Jurkat, Clone E6-1 (cell line): ENCODE data around the gene FARS2.

Experiments used
- DNase-seq: peaks from one replicate; pipeline ENCODE4 v3.0.0-alpha.2; 2011; ENCODE audit warnings: low read depth, low spot score
- H3K4me3 ChIP-seq: 2 replicates; pipeline ENCODE4 v1.5.1; 2011; ENCODE audit warnings: mild to moderate bottlenecking, low read length, control low read depth, moderate library complexity

The FARS2 gene

DNA sequence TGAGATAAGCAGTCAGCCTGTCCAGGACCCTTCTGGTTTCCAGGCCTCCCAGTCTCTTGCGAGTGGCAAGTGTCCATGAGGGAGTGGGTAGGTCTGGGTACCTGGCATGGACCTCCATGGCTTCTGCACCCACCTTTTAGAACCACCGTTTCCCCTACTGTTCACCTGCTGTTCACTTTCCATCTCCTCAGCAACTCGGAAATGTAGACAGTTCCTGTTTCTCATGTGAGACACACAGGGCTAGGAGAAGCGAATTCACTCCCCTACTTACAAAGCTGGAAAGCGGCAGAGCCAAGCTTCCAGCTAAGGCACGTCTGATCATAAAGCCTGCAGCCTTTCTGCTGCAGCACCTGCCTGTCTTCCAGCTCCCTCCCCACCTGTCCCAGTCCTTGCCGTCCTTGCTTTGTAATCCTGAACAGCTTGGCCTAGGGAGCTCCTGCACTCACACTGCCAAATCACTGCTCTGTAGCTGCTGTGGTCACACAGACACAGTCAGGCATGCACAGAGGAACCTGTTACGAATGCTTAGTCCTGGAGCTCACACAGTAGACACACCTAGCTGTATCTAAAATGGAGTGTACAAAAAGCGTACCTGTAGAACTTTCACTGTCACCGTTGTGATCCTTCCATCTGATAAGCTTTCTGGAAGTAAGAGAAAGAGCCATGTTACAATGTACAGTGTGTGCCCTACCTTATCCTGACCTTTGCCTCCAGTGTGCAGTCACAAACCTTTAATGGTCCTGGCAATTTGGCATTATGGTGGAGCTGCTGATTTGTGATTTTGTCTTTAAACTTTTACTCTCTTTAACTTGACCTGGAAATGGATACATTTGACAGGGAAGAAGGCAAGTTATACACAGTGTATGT lies 451.3 kb downstream of the FARS2 start:
- no peak for DNase-seq
- no peak overlapping the region for H3K4me3 ChIP-seq

DNA sequence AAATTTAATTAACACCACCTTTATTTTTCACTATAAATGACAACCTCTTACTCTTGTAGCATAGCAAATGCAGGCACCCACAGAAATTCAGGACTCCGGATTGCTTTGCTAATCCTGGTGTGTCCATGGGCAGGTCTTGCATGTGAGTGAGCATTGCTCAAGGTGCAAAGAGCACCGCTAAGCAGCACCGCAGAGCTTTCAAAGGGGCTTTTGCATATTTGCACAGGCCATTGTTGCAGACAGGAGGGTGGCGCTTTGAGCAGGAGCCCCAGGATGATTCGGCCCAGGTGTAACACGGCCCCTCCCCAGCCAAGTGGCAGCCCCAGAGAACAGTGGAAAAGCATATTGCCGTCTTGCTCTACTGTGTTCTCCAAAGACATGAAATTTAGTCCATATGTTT lies 452.2 kb downstream of the FARS2 start:
- no peak for DNase-seq
- no peak overlapping the region for H3K4me3 ChIP-seq

DNA sequence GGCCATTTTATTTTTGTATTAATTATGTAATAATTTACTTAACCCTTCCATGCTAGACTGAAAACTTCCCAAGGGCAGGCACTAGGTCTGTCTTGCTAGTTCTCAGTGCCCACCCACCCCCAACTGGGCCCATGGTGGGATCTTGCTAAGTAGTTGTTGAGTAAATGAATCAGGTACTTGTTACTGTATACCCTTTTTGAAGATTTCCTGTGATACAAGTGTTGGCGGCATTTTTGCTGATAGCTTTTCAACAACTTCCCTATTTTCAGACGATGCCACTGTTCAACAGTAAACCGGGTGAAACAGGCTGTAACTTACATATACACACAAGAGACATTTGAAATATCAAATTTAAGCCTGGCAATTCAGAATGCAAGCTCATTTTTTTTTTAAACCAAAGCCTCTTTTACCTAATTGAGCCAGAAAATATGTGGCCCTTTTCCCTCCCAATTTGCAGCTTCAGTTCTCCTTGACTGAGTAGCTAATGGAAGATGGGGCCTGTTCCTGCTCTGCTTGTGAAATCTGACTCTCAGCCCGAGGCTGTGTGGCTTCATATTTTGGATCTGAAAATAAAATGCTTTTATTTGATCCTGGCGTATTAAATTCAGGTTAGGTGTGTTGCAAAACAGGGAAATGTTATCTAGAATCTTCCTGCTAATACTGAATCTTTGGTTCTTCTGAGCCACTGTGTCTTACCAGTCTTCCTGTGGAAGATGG lies 457.1 kb downstream of the FARS2 start:
- DNase-seq: no peak

DNA sequence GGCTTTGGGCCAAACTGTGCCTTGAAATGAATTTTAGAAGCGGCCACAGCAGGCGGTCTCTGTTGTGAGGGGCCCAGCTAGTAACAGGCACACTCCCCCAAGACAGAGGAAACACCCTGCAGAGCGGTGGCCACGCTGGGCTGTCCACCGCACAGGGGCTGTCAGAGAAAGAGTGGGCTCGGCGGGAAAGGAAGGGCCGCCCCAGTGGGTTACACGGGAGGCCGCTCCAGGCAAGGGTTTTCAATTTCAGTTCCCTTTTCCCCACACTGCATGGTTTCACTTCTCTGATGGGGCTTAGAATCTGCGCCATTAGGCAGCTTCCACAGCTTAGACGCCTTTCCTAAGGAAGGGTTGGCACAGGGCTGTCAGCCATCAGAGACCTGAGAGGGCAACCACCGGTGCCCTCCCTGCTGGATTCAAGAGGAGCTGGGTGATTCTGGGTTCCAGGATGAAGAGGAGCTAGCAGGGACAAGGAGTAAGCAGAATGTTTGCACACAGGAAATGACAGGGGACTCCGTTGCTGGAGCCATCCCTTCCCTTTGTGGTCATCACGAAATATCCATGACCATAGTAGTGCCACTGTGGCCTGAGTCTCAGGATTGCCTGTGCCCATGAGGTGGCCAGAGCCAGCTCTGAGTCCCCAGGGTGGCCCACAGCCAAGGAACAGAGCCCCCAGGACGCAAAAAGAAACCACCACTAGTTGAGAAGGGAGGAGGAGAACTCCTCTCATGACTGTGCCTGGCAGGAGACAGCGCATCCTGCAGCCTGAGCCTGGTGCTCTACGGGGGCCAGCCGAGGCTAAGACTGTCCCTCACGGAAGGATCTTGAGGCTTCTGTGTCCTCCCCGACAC lies 462.8 kb downstream of the FARS2 start:
- no peak for DNase-seq
- H3K4me3 ChIP-seq: no peak overlapping the region

More for the DNA sequence above, 457.1 kb downstream of the FARS2 start:
- no peak overlapping the region for H3K4me3 ChIP-seq

DNA sequence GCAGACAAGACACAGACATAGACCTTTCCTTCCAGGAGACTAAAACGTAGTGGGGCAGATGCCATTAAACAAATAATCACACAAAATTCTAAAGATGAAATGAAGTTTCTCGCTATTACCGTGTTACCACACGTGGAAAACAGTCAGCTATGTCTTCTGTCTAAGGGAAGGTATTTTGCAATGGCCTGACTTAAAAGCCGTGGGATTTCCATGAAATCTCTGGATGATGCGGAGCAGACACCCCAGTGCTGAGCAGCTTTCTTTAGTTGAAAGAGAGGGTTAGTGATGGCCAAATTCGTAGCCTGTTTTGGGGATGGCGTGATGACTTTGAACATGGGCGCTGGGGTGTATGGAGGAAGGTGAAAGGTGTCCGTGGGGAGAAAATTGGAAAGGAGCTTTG lies 463.6 kb downstream of the FARS2 start:
- no peak overlapping the region for H3K4me3 ChIP-seq
- no peak for DNase-seq

DNA sequence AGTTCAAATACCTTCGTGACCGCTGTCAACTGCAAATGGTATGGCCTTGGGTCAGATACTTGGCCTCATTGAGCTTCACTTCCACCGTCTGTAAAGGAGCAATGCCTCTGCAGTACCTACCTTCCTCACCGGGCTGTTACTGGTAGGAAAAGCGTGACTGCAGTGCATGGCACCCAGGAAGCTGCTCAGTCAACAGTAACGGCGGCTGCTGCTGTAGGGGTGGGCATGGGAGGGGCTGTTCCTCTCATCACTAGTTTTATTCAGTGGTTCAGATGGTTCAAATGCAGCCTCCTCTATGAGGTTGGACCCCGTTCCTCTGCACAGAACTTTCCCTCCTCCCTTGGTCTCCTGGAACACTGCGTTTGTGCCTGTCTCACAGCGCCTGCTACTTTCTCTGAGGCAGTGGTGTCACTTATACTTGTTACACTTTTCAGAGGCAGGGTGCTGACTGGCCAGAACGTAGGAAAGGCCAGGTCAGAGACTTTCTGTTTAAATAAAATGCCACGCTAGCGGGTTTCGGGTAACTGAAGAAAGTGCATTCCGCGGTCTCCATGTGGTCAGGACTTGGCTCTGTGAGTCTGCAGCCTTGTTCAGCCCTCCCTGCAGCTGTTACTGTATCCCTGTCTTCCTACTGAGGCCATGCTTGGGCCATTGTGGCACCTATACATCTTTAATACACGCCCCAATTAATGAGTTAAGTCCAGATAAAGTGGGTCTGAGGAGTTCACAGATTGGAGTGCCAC lies 465.8 kb downstream of the FARS2 start:
- no peak for DNase-seq
- H3K4me3 ChIP-seq: no peak overlapping the region

DNA sequence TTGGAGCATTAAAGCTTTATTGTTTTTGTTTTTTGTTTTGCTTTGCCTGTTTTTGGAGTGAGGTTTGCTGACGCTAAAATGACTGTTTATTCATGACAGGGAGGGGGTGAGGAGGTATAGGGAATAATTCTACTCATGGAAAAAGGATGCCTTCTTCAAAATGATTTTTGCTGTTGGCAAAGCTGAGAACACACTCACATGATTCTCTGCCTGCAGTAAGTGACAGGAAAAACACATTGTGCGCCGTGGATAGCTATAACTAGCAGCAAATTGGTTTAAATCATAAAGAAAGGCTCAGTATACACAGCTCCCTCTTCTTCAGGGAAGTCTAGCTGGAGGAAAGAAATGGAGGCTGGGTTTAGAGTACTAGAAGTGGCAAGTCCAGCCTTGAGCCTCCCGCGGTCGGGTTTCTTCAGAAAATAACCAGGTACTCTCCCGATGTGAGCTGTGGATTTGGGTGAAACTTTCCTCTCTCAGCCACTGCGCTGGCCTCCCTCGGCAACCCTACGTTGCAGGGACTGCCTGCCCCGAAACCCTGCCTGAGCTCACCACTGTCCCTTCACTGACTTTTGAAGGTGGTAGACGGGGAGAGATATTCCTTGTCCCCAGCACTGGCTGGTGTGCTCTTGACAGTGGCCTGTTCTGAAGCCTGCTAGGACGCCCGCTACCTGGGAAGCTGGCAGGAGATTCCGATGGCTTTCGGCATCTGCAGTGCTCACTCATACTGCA lies 467.2 kb downstream of the FARS2 start:
- H3K4me3 ChIP-seq: no peak overlapping the region
- DNase-seq: no peak

DNA sequence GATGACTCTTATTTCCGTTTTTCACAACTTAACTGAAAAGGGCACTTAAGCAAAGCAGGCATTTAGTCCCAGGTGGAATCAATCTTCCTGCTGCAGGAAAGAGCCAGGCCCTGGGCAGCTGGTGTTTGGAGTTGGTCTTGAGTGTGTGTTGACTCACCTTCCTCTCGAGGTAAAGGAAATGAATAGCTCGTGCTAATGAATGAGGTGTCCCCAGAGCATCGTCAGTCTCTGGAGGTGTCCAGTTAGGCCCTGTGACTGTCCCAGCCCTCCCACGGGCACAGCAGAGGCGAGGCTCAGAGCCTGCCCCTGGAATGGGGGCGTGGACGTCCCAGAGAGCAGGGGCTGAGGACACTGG lies 467.7 kb downstream of the FARS2 start:
- DNase-seq: no peak

DNA sequence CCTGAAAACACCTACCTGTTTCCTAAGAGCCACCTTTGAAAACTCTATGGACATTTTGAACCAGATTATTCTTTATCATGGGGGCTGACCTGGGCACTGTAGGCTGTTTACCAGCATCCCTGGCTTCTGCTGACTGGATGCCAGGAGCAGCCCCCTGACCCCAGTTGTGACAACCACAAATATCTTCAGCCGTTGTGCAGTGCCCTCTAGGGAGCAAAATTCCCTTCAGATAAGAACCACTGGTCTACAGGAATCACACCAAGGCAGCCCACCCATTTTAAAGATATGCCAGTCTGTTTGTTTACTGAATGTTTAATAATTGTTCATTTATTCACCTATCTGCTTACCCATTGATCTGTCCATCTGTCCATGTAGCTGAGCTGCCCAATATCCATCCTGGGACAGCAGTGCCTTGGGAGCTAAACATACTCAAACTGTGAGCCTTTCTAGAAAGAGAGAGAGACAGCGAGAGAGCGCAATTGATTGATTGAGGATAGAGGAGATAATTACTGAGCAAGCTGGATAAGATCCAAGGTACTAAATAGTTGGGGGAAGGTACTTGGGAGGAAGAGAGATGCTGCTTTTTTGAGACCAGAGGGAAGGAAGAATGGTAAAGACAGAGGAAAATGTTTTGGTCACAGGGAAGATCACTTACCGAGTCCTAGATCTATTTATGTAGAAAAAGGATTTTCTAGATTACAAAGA lies 468.7 kb downstream of the FARS2 start:
- DNase-seq: no peak
- no peak overlapping the region for H3K4me3 ChIP-seq

More for the DNA sequence above, 467.7 kb downstream of the FARS2 start:
- no peak overlapping the region for H3K4me3 ChIP-seq

DNA sequence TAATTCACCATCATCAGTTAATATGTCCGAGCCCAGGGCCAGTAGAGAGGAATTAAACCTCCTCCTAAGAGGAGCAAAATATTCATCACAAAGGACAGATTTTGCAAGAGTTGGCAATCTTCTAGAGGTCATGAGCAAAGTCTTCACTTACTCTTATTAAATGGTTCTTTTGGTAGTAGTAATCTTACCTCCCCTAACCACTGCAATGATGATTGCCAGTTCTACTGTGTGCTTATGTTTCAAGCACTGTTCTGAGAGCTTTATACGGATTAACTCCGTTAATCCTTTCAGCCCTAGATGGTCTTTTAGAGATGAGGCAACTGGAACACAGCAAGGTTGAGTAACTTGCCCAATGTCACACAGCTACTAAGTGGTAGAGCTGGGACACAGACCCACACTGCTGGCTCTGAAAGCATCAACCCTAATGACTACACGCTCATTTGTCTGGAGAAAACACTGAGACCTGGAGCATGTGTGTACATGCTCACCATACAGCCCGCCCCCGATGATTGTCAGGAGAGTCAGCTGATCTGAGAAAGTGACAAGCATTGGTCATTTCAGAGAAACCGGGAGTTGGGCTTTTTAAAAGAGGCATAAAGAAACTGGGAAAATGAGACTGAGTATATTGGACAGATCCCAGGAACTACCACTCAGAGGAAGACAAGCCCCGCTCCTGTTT lies 469.4 kb downstream of the FARS2 start:
- no peak overlapping the region for H3K4me3 ChIP-seq
- no peak for DNase-seq

DNA sequence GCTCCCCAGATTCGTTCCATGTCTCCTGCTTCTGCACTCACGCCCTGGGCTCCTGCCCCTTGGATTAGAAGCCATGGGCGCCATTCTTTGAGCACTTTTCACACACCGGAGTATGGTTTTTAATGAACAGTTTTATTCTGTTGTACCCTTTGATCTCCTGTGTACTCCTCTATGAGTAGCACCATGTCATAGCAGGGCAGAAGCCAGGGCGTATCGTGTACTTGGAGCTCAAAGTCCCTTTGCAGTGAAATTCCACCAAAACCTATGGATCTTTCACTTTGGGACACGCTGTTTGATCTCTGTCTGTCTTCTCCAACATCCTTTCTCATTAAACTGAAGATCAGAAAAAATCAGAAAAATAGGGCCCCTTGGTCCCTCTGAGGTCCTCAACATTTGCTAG lies 470.1 kb downstream of the FARS2 start:
- no peak overlapping the region for H3K4me3 ChIP-seq
- DNase-seq: no peak

DNA sequence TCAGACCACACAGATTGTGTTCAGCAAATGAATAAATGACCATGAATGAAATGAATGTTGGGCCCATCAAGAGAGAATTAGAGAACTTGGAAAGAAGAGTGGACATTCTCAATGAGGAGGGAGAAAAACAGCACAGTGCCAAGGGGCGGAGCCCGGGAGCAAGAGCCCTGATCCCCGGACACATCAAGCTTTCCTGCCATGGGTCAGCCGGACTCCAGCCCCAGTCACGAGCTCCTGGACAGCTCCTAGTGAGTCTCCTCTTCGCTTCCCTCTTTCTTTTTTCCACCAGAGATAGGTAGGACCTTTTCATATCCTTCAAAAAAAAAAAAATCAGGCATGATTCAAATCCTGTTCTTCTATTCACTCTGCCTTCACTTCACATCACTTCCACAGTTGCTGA lies 471.2 kb downstream of the FARS2 start:
- no peak overlapping the region for H3K4me3 ChIP-seq
- DNase-seq: no peak

DNA sequence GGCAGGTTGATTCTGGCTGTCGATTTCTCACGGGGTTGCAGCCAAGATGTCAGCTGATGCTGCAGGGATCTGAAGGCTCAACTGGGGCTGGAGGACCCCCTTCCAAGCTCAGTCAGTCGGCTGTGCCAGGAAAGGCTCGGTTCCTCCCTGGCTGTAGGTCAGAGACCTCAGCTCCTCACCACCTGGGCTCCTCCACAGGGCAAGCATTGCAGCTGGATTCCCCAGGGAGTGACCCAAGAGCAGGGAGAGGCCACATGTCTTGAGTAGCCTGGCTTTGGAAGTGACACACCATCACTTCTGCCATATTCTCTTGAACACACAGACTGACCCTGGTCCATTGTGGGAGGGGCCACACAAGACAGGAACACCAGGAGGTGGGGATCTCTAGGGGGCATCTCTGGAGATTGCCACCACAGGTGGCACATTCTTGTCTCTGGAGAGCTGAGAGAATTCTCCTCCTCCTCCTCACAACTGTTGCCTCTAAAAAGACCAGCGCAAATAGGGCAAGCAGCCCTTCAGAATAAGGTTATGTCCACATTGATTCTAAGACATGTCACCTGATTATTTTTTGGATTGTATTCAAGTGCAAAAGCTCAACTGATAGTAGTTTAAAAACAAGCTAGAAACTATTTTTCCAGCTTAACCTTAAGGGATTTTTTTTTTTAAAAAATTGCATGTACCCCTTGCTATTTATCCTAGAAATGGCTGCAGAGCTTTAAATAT lies 474.9 kb downstream of the FARS2 start:
- no peak overlapping the region for H3K4me3 ChIP-seq
- DNase-seq: no peak

DNA sequence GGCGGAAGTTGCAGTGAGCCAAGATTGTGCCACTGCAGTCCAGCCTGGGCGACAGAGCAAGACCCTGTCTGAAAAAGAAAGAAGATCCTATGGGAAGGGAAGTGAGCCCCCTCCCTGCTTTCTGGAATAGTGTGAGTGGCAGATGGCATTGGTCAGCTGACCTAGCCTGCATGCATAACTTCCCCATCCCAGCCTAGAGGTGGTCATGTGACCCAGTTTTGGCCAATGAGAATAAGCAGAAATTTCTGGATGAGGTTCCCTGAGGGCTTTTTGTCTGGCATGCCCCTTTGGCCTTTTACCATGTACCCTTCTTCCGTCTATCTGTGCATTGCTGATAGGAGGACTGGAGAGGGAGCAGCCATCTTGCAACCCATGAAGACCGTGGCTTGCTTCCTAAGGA lies 476.1 kb downstream of the FARS2 start:
- DNase-seq: no peak
- H3K4me3 ChIP-seq: no peak overlapping the region

DNA sequence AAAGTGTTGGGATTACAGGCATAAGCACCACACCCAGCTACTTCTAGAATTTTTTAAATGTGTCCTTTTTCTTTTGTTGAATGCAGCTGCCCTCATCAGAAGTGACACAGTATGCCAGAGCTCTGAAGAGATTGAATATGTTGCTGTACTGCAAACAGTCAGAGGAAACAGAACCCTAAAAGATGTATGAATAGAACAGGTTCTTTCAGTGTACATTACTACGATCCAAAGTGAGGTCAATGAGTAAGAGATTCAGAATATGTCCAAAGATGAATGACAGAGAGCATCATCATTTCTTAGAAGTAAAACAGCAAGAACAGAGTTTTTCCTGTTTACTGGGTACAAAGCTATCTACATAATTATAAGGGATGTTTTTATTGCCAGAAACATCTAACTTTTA lies 476.9 kb downstream of the FARS2 start:
- no peak for DNase-seq
- H3K4me3 ChIP-seq: no peak overlapping the region

DNA sequence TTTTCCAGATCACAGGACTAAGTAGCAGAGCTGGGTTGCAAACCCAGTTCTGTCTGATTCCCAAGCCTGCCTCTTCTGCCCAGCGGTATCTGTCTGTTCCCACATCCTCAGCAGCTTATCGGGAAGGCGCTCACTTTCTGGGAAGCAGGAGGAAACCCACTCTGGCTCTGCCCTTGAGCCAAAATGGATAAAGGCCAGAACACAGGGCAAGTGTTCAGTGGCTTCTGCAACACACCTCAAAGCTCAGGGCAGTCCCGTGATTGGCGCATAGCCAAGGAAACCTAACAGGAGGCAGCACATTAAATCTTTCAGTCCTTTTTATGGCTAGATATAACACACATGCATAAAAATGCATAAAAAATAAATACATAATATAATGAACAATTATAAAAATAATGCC lies 483.2 kb downstream of the FARS2 start:
- no peak overlapping the region for H3K4me3 ChIP-seq
- no peak for DNase-seq

DNA sequence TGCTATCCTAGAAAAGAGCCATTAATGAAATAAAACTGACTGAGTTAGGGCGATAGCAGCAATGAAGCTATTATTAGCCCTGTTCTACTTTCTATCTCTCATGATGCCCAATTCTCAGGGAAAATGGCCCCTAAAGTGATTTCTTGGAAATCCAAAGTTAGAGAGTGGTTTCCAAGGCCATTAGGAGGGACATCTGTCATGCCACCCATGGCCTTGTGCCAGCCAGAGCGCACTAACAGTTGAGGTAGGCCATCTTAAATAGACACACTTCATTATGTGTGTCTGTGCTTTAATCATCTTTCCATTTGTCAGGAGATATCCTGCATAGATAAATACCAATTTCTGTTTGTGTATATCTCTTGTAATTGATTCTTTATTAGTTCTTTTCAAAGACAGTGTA lies 483.8 kb downstream of the FARS2 start:
- no peak for DNase-seq
- no peak overlapping the region for H3K4me3 ChIP-seq
